Measurements from ENCODE around the gene MYBPHL.

MYBPHL gene

GRCh38 chr1:109247401-109248365, 59.1 kb downstream of the MYBPHL start (continued):
- TF ChIP-seq, protein P1, sequence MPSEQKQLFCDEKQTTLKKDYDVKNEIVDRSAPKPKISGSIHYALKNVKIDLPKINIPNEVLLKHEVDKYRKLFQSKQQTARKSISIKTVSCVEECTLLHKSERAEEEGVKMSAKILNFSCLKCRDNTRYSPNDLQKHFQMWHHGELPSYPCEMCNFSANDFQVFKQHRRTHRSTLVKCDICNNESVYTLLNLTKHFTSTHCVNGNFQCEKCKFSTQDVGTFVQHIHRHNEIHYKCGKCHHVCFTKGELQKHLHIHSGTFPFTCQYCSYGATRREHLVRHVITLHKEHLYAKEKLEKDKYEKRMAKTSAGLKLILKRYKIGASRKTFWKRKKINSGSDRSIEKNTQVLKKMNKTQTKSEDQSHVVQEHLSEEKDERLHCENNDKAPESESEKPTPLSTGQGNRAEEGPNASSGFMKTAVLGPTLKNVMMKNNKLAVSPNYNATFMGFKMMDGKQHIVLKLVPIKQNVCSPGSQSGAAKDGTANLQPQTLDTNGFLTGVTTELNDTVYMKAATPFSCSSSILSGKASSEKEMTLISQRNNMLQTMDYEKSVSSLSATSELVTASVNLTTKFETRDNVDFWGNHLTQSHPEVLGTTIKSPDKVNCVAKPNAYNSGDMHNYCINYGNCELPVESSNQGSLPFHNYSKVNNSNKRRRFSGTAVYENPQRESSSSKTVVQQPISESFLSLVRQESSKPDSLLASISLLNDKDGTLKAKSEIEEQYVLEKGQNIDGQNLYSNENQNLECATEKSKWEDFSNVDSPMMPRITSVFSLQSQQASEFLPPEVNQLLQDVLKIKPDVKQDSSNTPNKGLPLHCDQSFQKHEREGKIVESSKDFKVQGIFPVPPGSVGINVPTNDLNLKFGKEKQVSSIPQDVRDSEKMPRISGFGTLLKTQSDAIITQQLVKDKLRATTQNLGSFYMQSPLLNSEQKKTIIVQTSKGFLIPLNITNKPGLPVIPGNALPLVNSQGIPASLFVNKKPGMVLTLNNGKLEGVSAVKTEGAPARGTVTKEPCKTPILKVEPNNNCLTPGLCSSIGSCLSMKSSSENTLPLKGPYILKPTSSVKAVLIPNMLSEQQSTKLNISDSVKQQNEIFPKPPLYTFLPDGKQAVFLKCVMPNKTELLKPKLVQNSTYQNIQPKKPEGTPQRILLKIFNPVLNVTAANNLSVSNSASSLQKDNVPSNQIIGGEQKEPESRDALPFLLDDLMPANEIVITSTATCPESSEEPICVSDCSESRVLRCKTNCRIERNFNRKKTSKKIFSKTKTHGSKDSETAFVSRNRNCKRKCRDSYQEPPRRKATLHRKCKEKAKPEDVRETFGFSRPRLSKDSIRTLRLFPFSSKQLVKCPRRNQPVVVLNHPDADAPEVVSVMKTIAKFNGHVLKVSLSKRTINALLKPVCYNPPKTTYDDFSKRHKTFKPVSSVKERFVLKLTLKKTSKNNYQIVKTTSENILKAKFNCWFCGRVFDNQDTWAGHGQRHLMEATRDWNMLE (tag by site-specific recombination; conservative IDR thresholded peaks at IDR 0.05; ENCODE audit: low read depth), result no peak
- TF ChIP-seq EGR2 (tag by site-specific recombination; IDR thresholded peaks at IDR 0.05; ENCODE audit: low read depth) (peak; percentile 19; the same call in 1 of the 2 replicates), ZNF561 (tag by site-specific recombination; IDR thresholded peaks at IDR 0.05; ENCODE audit: borderline replicate concordance) (no peak), GFI1B (tag by site-specific recombination; IDR thresholded peaks at IDR 0.05) (no peak), WT1 (tag by site-specific recombination; IDR thresholded peaks at IDR 0.05) (no peak), ZNF558 (tag by site-specific recombination; IDR thresholded peaks at IDR 0.05) (no peak)

GRCh38 chr1:109246141-109246551, 60.7 kb downstream of the MYBPHL start:
- POLR2A ChIA-PET, result no interaction called here
- Histone ChIP-seq H3K27ac (ENCODE audit: extremely low read depth, low read depth, low read length) (no peak overlapping the region), H3K4me1 (ENCODE audit: control insufficient read depth, insufficient read depth, low read length) (no peaks in the 10 kb centered on the region), H3K36me3 (ENCODE audit: control insufficient read depth in 2 of 2, insufficient read depth in 1 of 2, low read length in 2 of 2) (peaks cover 0 to 6% of the 10 kb centered on the region in 2 experiments; a peak in 1 of 3 replicates), H3K9me3 (ENCODE audit: control insufficient read depth, insufficient read depth, low read depth, low read length) (no peaks in the 10 kb centered on the region), H3K4me3 (ENCODE audit: low read depth, low read length) (no peak overlapping the region)
- TF ChIP-seq SP2 (tag by site-specific recombination; IDR thresholded peaks at IDR 0.05) (no peak), ZNF132 (tag by site-specific recombination; IDR thresholded peaks at IDR 0.05; ENCODE audit: borderline replicate concordance) (no peak), ZNF837 (tag by site-specific recombination; IDR thresholded peaks at IDR 0.05) (no peak), ZXDB (tag by site-specific recombination; IDR thresholded peaks at IDR 0.05) (no peak), ZBTB17 (tag by site-specific recombination; IDR thresholded peaks at IDR 0.05) (no peak), ZNF521 (tag by site-specific recombination; IDR thresholded peaks at IDR 0.05) (no peak), ZNF677 (tag by site-specific recombination; IDR thresholded peaks at IDR 0.05) (no peak), ZBTB49 (tag by site-specific recombination; IDR thresholded peaks at IDR 0.05; ENCODE audit: low read depth) (no peak)
- TF ChIP-seq, protein P1 (tag by site-specific recombination; conservative IDR thresholded peaks at IDR 0.05; ENCODE audit: low read depth), result no peak
- TF ChIP-seq, protein P2, sequence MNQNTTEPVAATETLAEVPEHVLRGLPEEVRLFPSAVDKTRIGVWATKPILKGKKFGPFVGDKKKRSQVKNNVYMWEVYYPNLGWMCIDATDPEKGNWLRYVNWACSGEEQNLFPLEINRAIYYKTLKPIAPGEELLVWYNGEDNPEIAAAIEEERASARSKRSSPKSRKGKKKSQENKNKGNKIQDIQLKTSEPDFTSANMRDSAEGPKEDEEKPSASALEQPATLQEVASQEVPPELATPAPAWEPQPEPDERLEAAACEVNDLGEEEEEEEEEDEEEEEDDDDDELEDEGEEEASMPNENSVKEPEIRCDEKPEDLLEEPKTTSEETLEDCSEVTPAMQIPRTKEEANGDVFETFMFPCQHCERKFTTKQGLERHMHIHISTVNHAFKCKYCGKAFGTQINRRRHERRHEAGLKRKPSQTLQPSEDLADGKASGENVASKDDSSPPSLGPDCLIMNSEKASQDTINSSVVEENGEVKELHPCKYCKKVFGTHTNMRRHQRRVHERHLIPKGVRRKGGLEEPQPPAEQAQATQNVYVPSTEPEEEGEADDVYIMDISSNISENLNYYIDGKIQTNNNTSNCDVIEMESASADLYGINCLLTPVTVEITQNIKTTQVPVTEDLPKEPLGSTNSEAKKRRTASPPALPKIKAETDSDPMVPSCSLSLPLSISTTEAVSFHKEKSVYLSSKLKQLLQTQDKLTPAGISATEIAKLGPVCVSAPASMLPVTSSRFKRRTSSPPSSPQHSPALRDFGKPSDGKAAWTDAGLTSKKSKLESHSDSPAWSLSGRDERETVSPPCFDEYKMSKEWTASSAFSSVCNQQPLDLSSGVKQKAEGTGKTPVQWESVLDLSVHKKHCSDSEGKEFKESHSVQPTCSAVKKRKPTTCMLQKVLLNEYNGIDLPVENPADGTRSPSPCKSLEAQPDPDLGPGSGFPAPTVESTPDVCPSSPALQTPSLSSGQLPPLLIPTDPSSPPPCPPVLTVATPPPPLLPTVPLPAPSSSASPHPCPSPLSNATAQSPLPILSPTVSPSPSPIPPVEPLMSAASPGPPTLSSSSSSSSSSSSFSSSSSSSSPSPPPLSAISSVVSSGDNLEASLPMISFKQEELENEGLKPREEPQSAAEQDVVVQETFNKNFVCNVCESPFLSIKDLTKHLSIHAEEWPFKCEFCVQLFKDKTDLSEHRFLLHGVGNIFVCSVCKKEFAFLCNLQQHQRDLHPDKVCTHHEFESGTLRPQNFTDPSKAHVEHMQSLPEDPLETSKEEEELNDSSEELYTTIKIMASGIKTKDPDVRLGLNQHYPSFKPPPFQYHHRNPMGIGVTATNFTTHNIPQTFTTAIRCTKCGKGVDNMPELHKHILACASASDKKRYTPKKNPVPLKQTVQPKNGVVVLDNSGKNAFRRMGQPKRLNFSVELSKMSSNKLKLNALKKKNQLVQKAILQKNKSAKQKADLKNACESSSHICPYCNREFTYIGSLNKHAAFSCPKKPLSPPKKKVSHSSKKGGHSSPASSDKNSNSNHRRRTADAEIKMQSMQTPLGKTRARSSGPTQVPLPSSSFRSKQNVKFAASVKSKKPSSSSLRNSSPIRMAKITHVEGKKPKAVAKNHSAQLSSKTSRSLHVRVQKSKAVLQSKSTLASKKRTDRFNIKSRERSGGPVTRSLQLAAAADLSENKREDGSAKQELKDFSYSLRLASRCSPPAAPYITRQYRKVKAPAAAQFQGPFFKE (tag by site-specific recombination; IDR thresholded peaks at IDR 0.05; ENCODE audit: borderline replicate concordance), result no peak
- CTCF ChIA-PET, result interaction anchor here (0.7 to 1.4 kb wide), 2 partner anchors 18 to 32 kb away, joined by 3 read pairs; partner anchors contain the start of gene SARS1

Data from HEK293 (cell line).